ENCODE measurements around the gene ART1.

ART1 gene

GRCh38 chr11:3665336-3666022, 20.6 kb downstream of the ART1 start:
- no peak for DNase-seq

- no peak for DNase-seq
Measured at GRCh38 chr11:3666023-3666530, 21.1 kb downstream of the ART1 start.

GRCh38 chr11:3667149-3668035, 22.5 kb downstream of the ART1 start:
- DNase-seq = no peak

DNA sequence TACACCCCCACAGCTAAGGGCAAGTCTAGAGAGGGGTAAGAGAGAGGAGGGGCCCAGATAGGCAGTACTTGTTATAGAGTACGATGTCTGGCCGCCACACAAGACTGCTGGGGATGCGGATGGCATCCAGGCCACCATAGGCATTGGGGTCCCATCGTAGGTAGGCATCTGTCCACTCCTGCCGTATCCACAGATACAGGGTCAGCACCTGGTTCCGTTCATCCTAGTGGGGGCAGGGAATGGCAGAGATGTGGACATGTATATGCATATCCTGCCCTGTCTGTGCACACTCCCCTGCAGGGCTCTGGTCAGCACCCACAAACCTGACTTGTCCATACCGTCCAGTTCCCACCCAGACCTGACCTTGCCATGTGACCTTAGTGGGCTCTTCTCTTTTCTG, 24.2 kb downstream of the ART1 start:
- DNase-seq = no peak

- no peak for DNase-seq
Measured at GRCh38 chr11:3669742-3670183, 24.8 kb downstream of the ART1 start.

DNA sequence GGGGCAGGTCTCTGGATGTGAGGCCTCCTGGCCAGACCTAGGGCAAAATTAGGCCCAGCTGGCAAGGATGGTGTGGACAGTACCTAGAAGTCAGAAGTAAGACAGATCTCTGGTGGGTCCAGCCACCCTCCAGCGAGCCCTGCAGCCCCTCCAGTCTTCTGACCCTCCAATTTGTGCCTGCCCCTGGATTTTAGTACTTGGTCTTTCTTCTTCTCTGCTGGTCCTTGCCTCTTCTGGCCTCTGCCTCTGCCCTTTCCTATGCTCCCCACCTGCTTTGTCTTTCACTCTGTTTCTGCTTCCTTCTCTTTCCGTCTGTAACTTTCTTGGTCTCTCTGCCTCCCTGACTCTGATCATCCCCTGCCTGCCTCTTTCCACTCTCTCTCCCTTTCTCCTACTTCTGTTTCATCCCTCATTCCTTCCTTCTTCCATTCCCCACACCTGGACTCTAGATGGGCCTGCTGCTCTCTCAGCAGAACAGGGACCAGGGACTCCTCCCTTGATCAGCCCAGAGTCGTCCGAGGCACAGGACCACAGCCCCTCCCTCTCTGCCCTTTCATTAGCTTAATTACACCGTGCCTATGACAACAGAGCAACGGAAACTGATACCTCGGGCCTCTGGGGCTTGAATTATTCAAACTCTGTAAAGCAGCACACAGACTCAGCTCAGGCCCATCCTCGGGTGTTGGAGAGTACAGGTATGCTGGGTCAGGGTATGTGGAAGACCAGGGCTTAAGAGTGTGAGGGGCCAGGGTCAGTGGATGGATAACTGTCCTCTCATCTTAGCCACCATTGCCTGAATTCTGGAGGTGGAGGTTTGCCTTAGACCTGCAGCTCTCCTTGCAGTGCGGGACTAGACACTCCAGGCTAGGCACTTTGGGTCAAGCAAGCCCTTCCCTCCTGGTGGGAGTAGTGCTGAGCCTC, 26.7 kb downstream of the ART1 start, which contains the start of gene CHRNA10:
CHRNA10 (minus strand) TSS at position 51 of the 921 bp plus-strand sequence. CDS start 72 bp downstream, outside the sequence.
- DNase-seq = no peak

DNA sequence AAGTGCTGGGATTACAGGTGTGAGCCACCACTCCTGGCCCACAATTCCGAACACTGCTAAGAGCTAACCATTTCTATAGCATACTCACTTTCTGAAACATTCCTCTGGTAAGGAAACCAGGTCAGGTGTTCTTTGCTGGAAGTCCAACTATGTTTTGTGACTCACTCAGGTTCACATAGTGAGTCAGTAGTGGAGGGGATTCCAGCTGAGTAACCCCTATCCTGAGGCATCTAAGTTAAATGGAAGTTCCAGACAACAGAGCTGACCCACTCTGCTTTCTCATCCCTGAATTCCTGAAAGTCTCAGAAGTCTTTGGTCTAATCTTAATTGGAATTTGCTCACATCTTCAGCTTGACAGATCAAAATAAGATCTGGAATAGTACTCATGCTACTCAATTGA, 29.3 kb downstream of the ART1 start:
- DNase-seq = no peak

- no peak for DNase-seq
Measured at GRCh38 chr11:3675971-3676370, 31.0 kb downstream of the ART1 start.

DNA sequence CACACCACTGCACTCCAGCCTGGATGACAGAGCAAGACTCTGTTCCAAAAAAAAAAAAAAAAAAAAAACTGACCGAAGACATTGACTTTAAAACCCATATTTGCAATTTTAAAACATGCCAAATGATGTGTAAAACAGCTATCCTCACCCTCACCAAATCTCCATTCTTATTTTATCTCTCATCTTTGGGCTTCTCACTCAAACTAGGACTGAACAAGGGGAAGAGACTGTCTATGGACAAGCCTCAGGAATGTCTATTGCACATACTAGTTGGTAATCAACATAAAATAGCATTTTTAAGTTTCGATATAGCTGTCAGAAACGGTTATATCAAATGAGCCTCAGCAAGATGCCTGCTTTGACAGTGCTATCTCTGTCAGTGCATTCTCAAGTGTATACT, 34.1 kb downstream of the ART1 start:
- no peak for DNase-seq

DNA sequence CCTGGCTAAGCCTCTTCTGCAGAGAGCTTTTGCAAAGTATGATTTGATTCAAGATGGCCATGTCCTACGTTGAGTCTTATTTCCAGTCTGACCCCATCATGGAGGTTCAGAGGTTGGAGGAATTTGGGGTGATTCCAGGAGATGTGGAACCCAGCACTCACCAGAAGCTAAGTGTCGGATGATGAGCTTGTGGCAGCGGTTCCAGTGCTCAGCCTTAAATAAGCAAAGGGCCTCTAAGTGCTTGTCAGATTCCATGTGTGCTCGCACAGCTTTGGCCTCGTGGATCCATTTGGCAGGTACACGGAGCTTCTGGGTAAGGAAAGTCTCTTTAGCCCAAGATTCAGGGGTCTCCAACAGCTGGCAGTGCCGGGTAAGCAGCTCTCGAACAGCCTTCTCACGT, 38.1 kb downstream of the ART1 start:
- no peak for DNase-seq

DNA sequence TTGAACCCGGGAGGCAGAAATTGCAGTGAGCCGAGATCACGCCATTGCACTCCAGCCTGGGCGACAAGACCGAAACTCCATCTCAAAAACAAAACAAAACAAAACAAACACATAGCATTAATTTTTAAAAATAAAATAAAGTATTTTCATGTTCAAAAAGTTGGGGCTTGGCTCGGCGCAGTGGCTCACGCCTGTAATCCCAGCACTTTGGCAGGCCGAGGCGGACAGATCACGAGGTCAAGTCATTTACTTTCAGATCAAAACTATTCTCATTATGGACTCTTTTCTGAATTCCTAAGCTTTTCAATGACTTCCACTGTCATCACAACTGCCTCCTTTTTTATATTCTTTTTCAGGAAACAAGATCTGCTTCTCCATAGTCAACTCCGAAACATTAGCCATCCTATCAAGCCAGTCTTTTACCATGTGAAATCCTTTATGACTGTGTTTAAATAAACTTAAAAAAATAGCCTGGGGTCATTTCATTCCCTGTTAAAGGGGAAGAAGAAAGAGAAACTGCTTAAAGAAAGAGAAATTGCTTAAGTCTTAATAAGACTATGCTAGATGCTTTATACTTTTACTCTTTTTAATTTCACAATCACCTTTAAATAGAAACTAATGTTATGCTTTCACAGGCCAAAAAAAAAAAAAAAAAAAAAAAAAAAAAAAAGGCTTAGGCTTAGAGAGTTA, 39.3 kb downstream of the ART1 start:
- no peak for DNase-seq

GRCh38 chr11:3684819-3685172, 39.9 kb downstream of the ART1 start:
- DNase-seq = peak in 1 of 51 donors; percentile 70

DNA sequence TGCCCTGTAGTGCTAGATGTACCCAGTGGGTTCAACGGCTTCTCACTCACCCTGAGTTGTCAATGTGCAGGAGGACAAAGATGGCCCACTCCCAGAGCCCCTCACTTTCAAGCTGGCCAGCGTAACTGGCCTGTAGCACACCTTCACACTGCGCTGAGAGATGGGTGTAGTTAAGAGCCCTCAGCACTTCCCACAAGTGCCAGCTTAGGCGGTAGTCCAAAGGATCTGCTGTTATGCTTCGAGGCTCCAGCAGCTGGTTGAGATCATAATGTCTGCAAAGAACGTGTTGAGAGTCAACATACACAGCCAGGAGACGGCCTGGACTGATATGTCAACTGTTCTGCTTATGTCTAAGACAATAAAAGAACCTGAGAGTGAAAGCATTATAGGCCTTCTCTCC, 41.0 kb downstream of the ART1 start:
- DNase-seq = no peak

GRCh38 chr11:3686751-3687150, 41.8 kb downstream of the ART1 start:
- DNase-seq = no peak

GRCh38 chr11:3700410-3700809, 55.5 kb downstream of the ART1 start:
- DNase-seq = no peak

DNA sequence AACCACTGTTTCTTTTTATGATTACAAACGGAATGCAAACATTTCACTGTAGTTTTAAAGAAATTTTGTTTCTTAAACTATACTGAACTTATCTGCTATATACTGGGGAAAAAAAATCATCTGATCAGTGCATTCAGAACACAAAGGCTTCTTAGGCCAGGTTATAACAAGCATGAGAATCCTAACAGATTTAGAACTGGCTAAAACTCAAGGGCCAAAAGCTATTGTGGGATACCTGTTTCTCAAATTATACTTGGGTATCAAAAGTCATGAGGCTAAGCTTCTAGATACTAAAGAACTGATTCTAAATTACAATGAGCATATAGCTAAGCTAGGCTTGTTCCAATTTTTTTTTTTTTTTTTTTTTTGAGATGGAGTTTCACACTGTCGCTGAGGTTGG, 56.0 kb downstream of the ART1 start:
- DNase-seq = no peak

DNA sequence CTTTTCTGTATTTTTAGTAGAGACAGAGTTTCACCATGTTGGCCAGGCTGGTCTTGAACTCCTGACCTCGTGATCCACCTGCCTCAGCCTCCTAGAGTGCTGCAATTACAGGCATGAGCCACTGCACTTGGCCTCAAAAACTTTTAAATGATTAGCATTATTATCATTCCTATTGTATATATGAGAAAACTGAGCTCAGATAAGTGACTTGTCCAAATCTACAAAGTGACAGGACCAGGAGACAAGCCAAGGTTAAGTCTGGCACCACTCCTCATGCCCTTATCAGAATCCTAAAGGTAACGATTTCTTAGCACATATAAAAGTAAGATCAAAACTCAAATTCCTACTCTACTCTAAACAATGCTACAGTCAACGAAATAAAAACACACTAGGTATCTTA, 58.5 kb downstream of the ART1 start:
- DNase-seq = no peak

DNA sequence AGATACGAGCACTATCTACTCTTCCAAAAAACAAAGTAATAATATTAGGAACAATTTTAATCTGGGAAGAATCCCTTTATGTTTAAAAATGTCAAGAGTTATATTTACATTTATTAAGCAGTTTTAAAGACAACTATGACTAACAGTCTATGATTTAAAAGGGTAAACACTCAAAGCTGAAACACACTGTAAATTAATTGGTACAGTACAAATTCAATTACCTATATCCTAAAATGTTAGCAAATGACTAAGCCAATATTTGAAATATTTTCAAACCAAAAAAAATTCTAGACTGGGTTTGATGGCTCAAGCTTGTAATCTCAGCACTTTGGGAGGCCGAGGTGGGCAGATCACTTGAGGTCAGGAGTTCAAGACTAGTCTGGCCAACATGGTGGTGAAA, 62.2 kb downstream of the ART1 start:
- no peak for DNase-seq

DNA sequence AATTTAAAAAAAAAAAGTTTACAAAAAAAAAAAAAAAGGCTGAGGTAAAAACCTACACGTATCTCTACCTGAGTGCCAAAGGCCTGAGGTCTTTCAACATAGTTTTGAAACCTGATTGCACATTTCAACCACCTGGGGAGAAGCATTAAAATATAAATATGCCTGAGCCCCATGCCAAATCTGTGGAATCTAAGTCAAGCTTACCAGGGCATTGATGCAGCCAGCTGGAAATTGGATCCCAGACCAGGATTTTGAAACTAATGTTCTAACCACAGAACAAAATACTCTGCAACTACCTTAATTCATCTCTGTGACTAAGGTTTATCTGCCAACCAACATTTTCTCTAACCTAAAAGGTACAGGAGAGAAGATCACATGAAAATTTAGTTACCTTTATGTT, 65.0 kb downstream of the ART1 start:
- no peak for DNase-seq

- DNase-seq = no peak
Measured at GRCh38 chr11:3710485-3711259, 65.7 kb downstream of the ART1 start.

Measured in hypothalamus (tissue), 51 donors.